Testis (tissue), 3 donors: ENCODE data around the gene ANKRD9. TPM values are rescaled to one million over a fixed set of nuclear protein-coding genes. Genes with fewer than 3 reads are reported as not detected.
"Not testable (repeated sequence)": the region's sequence is repeated elsewhere in the genome, so short reads cannot be mapped to it uniquely, and the experiment has no call there.

Experiments
- DNase-seq: peaks from one replicate; pipeline ENCODE4 v3.0.0-alpha.2; 2019
- H3K27ac ChIP-seq, 2 donors: fragments of 200-600 bp; sonication (generic); one replicate each; pipeline ENCODE4 v1.5.1; 2019
- H3K27me3 ChIP-seq: fragments of 200-600 bp; sonication (generic); one replicate; pipeline ENCODE4 v1.5.1; 2019
- H3K36me3 ChIP-seq: fragments of 200-600 bp; sonication (generic); one replicate; pipeline ENCODE4 v1.5.1; 2017; ENCODE audit warnings: low read depth; ENCODE audit errors: missing control alignments
- H3K4me1 ChIP-seq: fragments of 200-600 bp; sonication (generic); one replicate; pipeline ENCODE4 v1.5.1; 2019
- H3K4me3 ChIP-seq, 2 donors: fragments of 200-600 bp; sonication (generic); one replicate each; pipeline ENCODE4 v1.5.1; 2017 to 2019
- H3K9me3 ChIP-seq: fragments of 200-600 bp; sonication (generic); one replicate; pipeline ENCODE4 v1.5.1; 2017
- POLR2A ChIP-seq: fragments of 450-650 bp; IDR thresholded peaks from one replicate; pipeline ENCODE4 v1.6.1; 2017; ENCODE audit warnings: antibody characterized with exemption, mild to moderate bottlenecking, moderate library complexity
- WGBS, 2 donors: methylation state at CpG; one replicate each; pipeline ENCODE4 v1.1.5; 2018; 5-methylcytosine and 5-hydroxymethylcytosine counted together
- intact Hi-C: fragments of 100-400 bp; cut with DNase I; formaldehyde crosslinking; loops from one replicate; pipeline ENCODE4 v1.15.1; 2023; ENCODE audit warnings: low total_unique reads
- polyA plus RNA-seq: library from polyadenylated mRNA; stranded (reverse); fragments of 350-450 nt; fragmentation: Illumina TruSeq; extraction: RNeasy Lipid Tissue Mini Kit (QIAGEN cat#74804); gene quantifications from one replicate; pipeline ENCODE4 v1.2.3, GENCODE V29; 2014; ENCODE audit warnings: low read depth, low replicate concordance; ENCODE audit not compliant: insufficient read depth
- total RNA-seq, 2 donors: library from RNA; depleted of rRNA; stranded (reverse); fragments of >200 nt; gene quantifications; one replicate each; pipeline ENCODE4 v1.2.3, GENCODE V29; 2016
- TF ChIP-seq, protein P1 (sequence below), 3 experiments: fragments of 450-650 bp in 2 of 3; fragments of 200-600 bp in 1 of 3; sonication (generic) in 1 of 3; IDR thresholded peaks; one replicate each; pipeline ENCODE4 v1.5.1; 2016 to 2019; ENCODE audit warnings: antibody characterized with exemption in 3 of 3, mild to moderate bottlenecking in 2 of 3, moderate library complexity in 1 of 3

The ANKRD9 gene
- total and polyA plus RNA-seq, 3 donors from 2014 or later, result 21.0 to 153 (median 88.7) TPM

DNA sequence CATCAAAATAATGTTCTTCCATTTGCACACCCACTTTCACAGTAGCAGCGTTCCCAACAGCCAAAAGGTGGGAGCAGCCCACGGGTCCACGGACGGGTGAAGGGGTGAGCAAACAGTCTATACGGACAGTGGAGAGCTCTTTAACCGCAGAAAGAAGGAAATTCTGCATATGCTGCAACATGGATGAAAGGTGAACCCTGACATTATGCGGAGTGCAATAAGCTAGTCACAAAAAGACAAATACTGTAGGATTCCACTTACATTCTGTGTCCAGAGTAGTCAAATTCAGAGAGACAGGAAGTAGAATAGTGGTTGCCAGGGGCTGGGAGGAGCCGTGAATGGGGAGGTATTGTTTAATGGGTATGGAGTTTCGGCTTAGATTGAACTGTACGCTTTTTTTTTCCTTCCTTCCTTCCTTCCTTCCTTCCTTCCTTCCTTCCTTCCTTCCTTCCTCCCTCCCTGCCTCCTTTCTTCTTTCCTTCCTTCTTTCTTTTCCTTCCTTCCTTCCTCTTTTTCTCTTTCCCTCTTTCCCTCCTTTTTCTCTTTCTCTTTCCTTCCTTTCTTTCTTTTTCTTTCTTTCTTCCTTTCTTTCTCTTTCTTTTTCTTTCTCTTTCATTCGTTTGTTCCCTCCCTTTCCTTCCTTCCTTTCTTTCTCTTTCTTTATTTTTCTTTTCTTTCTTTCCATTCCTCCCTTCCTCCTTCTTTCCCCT, 15.8 kb upstream of the ANKRD9 start:
- TF ChIP-seq, protein P1, sequence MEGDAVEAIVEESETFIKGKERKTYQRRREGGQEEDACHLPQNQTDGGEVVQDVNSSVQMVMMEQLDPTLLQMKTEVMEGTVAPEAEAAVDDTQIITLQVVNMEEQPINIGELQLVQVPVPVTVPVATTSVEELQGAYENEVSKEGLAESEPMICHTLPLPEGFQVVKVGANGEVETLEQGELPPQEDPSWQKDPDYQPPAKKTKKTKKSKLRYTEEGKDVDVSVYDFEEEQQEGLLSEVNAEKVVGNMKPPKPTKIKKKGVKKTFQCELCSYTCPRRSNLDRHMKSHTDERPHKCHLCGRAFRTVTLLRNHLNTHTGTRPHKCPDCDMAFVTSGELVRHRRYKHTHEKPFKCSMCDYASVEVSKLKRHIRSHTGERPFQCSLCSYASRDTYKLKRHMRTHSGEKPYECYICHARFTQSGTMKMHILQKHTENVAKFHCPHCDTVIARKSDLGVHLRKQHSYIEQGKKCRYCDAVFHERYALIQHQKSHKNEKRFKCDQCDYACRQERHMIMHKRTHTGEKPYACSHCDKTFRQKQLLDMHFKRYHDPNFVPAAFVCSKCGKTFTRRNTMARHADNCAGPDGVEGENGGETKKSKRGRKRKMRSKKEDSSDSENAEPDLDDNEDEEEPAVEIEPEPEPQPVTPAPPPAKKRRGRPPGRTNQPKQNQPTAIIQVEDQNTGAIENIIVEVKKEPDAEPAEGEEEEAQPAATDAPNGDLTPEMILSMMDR (IDR thresholded peaks at IDR 0.05), result no peak
- TF ChIP-seq POLR2A, result no peak
- Histone ChIP-seq H3K27ac (peak overlapping the region; percentile 40 to 80), H3K4me1 (peaks cover 5% of the 10 kb centered on the region), H3K36me3 (no peaks in the 10 kb centered on the region), H3K4me3 (peak overlapping the region; percentile 59 to 64), H3K27me3 (no peaks in the 10 kb centered on the region), H3K9me3 (no peaks in the 10 kb centered on the region)
- peak; percentile 58 for DNase-seq
- intact Hi-C loops, result no loop called here
- 2% methylated on average over 11 of the region's 11 CpGs for WGBS, 2 donors

DNA sequence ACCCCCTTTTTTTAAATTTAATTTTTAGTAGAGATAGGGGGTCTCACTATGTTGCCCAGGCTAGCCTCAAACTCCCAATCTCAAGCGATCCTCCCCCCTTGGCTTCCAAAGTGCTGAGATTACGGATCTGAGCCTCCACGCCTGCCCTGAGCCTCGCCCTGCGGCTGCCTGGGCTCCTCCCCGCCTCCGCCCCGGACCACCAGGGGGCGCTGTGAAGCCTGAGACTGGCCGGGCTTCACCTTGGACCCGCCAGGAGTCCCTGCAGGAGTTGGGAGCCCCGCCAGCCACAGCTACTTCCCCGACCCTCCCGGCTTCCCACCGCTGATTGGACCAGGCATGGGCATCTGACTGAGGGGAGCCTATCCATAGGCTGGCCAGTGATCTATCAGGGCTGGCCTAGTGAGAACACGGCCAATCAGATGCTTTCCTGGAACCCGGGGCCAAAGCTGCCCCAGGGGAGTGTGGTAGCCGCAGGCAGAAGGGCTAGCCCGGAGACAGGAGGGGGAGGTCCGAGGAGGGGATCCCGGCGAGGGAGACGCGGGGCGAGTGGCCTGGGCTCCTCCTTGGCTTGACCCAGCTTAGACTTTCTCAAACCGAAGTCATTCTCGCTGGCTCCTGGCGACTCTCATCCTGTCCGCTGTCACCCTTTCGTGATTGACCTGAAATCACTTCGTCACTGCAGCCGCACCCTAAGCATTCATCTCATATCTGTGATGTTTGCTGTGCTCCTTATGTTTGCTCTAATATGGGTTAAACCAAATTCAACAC, 15.1 kb upstream of the ANKRD9 start:
- no peaks in the 10 kb centered on the region for H3K36me3 ChIP-seq
- no peak for TF ChIP-seq POLR2A
- TF ChIP-seq, protein P1 (IDR thresholded peaks at IDR 0.05), result peak; percentile 99 to 100 (median 99)
- DNase-seq, result peak; percentile 99
- H3K9me3 ChIP-seq, result no peaks in the 10 kb centered on the region
- 0% methylated on average over 8 to 32 of the region's 32 CpGs for WGBS, 2 donors
- peak overlapping the region; percentile 74 to 80 for H3K27ac ChIP-seq
- peaks cover 5% of the 10 kb centered on the region for H3K4me1 ChIP-seq
- peak overlapping the region; percentile 59 to 64 for H3K4me3 ChIP-seq
- intact Hi-C loops, result no loop called here
- H3K27me3 ChIP-seq, result no peaks in the 10 kb centered on the region

DNA sequence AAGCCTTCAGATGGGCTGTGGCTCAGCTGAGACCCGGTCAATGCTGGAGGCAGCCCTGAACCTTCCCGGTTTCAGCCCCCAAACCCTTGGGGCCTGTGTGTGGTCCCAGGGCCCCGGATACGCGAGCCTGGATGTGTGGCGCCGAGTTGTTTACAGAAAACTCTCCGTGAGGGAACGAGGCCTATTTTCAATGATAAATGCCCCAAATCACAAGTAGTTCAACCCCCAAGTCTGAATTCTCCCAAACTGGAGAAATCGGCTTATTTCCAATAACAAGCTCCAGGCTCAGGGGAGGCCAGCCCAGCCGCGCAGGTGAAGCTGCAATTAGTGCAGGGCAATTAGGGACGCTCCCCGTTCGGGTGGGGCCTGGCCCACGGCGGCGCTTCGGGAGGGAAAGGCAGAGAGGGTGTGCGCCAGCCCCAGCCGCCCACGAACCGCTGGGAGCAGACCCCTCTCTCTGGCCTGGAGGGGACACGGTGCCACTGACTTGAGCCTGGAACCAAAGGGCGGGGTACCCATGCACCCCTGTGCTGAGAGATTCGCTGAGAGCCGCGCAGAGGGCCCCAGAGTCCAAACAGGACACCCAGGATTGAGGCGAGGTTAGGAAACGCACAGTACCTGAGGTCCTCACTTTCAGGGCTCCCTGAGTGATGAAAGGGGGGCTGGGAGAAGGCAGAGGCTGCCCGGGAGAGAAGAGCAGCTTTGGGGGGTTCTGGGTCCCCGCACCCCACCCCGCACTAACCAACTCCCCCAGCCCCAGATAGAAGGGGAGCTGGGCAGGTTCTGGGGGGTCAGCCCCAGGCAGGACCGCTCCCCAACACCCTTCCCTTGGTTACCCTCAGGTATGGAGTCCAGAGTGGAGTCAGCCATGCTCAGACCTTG, 14.2 kb upstream of the ANKRD9 start:
- peak overlapping the region; percentile 44 to 74 for H3K27ac ChIP-seq
- peaks cover 5% of the 10 kb centered on the region for H3K4me1 ChIP-seq
- 38 to 40% methylated on average over 22 to 34 of the region's 34 CpGs for WGBS, 2 donors
- no peaks in the 10 kb centered on the region for H3K36me3 ChIP-seq
- H3K9me3 ChIP-seq, result no peaks in the 10 kb centered on the region
- intact Hi-C loops, result no loop called here
- no peaks in the 10 kb centered on the region for H3K27me3 ChIP-seq
- no peak for DNase-seq
- TF ChIP-seq POLR2A, result no peak
- TF ChIP-seq, protein P1 (IDR thresholded peaks at IDR 0.05), result no peak
- peak overlapping the region in 1 of 2 donors; percentile 64 for H3K4me3 ChIP-seq

DNA sequence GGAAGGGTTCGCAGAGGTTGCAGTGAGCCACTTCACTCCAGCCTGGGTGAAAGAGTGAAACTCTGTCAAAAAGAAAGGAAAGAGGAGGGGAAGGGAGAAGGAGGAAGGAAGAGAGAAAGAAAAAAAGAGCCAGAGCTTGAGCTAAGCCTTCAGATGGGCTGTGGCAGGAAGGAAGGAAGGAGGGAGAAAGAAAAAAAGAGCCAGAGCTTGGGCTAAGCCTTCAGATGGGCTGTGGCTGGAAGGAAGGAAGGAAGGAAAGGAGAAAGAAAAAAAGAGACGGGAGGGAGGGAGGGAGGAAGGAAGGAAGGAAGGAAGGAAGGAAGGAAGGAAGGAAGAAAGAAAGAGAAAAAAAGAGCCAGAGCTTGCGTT, 13.6 kb upstream of the ANKRD9 start:
- Histone ChIP-seq H3K36me3 (no peaks in the 10 kb centered on the region), H3K4me3 (no peak overlapping the region), H3K27ac (peak overlapping the region; percentile 44 to 74), H3K27me3 (no peaks in the 10 kb centered on the region), H3K9me3 (no peaks in the 10 kb centered on the region), H3K4me1 (peaks cover 5% of the 10 kb centered on the region)
- 44 to 45% methylated on average over 3 of the region's 3 CpGs for WGBS, 2 donors
- TF ChIP-seq, protein P1 (IDR thresholded peaks at IDR 0.05), result no peak
- TF ChIP-seq POLR2A, result no peak
- intact Hi-C loops, result no loop called here
- no peak for DNase-seq

DNA sequence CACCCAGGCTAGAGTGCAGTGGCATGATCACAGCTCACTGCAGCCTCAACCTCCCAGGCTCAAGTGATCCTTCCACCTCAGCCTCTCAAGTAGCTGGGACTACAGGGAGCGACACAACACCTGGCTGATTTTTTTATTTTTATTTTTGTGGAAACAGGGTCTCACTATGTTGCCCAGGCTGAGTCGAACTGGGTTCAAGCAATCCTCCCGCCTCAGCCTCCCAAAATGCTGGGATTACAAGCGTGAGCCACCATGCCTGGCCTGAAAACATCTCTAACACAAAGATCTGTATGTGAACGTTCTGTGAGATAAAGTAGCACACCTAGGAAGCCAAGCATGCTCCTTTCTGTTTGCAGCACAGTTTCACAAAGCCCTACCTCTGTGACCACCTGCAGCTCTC, 10.1 kb upstream of the ANKRD9 start:
- H3K9me3 ChIP-seq, H3K4me3 ChIP-seq, H3K27ac ChIP-seq, H3K27me3 ChIP-seq, DNase-seq, H3K36me3 ChIP-seq, H3K4me1 ChIP-seq: not testable (repeated sequence)
- 83 to 90% methylated on average over 5 of the region's 5 CpGs for WGBS, 2 donors
- intact Hi-C loops, result loop anchor here (5.0 kb wide), 1 partner anchor 82 kb away; no protein-coding TSS in a partner anchor
